Progenitor cell of endocrine pancreas (in vitro differentiated cells): Measurements from ENCODE around the gene FAM53A. TPM values are rescaled to one million over a fixed set of nuclear protein-coding genes. Genes with fewer than 3 reads are reported as not detected.

Experiments used
- DNase-seq: peaks from one replicate; pipeline ENCODE4 v3.0.0; 2021; ENCODE audit warnings: low spot score; ENCODE audit not compliant: unreplicated experiment
- H3K27ac Mint-ChIP-seq: 2 replicates; pipeline ENCODE4 v1.8.0; 2021; ENCODE audit warnings: mild to moderate bottlenecking, moderate library complexity, mixed read lengths
- H3K27me3 Mint-ChIP-seq: 2 replicates; pipeline ENCODE4 v1.8.0; 2021; ENCODE audit warnings: mixed read lengths
- H3K36me3 Mint-ChIP-seq: 2 replicates; pipeline ENCODE4 v1.8.0; 2022; ENCODE audit warnings: mixed read lengths; ENCODE audit not compliant: insufficient read depth
- H3K4me1 Mint-ChIP-seq: 2 replicates; pipeline ENCODE4 v1.8.0; 2021; ENCODE audit warnings: low read depth, mixed read lengths
- H3K4me3 Mint-ChIP-seq: 2 replicates; pipeline ENCODE4 v1.8.0; 2021; ENCODE audit warnings: low read depth, mild to moderate bottlenecking, moderate library complexity, mixed read lengths
- H3K9me3 Mint-ChIP-seq: 2 replicates; pipeline ENCODE4 v1.8.0; 2021; ENCODE audit warnings: low read depth, mixed read lengths
- CTCF ChIP-seq: fragments of 200-600 bp; sonication (generic); IDR thresholded peaks from one replicate; pipeline ENCODE4 v1.5.0; 2021; ENCODE audit warnings: antibody characterized with exemption, mild to moderate bottlenecking; ENCODE audit not compliant: unreplicated experiment
- total RNA-seq: library from RNA; stranded (reverse); gene quantifications from 2 replicates; pipeline ENCODE4 v1.2.1, GENCODE V29; 2021

FAM53A gene
- total RNA-seq, 1 donor from 2014 or later, result 3.0 TPM

- DNase-seq, result no peak
- Mint-ChIP-seq H3K36me3 (no peaks in the 10 kb centered on the region), H3K27me3 (peaks cover 31% of the 10 kb centered on the region), H3K4me1 (no peaks in the 10 kb centered on the region), H3K27ac (no peak overlapping the region), H3K4me3 (no peak overlapping the region), H3K9me3 (no peaks in the 10 kb centered on the region)
- TF ChIP-seq CTCF, result no peak
These were observed 5.9 kb downstream of the FAM53A start for GRCh38 chr4:1678244-1678643.

GRCh38 chr4:1676605-1677525 is 7.2 kb downstream of the FAM53A start:
- H3K4me1 Mint-ChIP-seq, result no peaks in the 10 kb centered on the region

GRCh38 chr4:1675802-1676137 is 8.3 kb downstream of the FAM53A start:
- H3K4me3 Mint-ChIP-seq, result no peak overlapping the region
- H3K4me1 Mint-ChIP-seq, result no peaks in the 10 kb centered on the region
- no peak for TF ChIP-seq CTCF
- no peaks in the 10 kb centered on the region for H3K36me3 Mint-ChIP-seq
- DNase-seq, result no peak
- H3K27me3 Mint-ChIP-seq, result peaks cover 21% of the 10 kb centered on the region
- H3K9me3 Mint-ChIP-seq, result no peaks in the 10 kb centered on the region
- H3K27ac Mint-ChIP-seq, result no peak overlapping the region

More at GRCh38 chr4:1676605-1677525, 7.2 kb downstream of the FAM53A start:
- Mint-ChIP-seq H3K9me3 (no peaks in the 10 kb centered on the region), H3K36me3 (no peaks in the 10 kb centered on the region), H3K27me3 (peaks cover 22% of the 10 kb centered on the region), H3K4me3 (no peak overlapping the region), H3K27ac (no peak overlapping the region)
- no peak for DNase-seq
- no peak for TF ChIP-seq CTCF

GRCh38 chr4:1675136-1675801 is 8.8 kb downstream of the FAM53A start:
- Mint-ChIP-seq H3K4me1 (no peaks in the 10 kb centered on the region), H3K36me3 (no peaks in the 10 kb centered on the region), H3K27ac (no peak overlapping the region), H3K9me3 (no peaks in the 10 kb centered on the region), H3K27me3 (peaks cover 16% of the 10 kb centered on the region), H3K4me3 (no peak overlapping the region)
- TF ChIP-seq CTCF, result no peak
- no peak for DNase-seq

- no peaks in the 10 kb centered on the region for H3K36me3 Mint-ChIP-seq
- H3K4me3 Mint-ChIP-seq, result no peak overlapping the region
- no peaks in the 10 kb centered on the region for H3K4me1 Mint-ChIP-seq
- no peaks in the 10 kb centered on the region for H3K9me3 Mint-ChIP-seq
- no peak for DNase-seq
- no peak overlapping the region for H3K27ac Mint-ChIP-seq
- peaks cover 16% of the 10 kb centered on the region for H3K27me3 Mint-ChIP-seq
- TF ChIP-seq CTCF, result no peak
These were observed 9.4 kb downstream of the FAM53A start for GRCh38 chr4:1674682-1675081.
